HEK293T (cell line): ENCODE measurements around the gene ZNF736.

Source experiments
- CTCF ChIA-PET: fragments of 350-600 bp; formaldehyde crosslinking; extraction: SDS; loops from one replicate; lab custom pipeline; 2021; ENCODE audit warnings: antibody characterized with exemption, inconsistent platforms; lab: Yijun Ruan, JAX
- POLR2A ChIA-PET: fragments of 350-600 bp; formaldehyde crosslinking; extraction: SDS; loops from one replicate; lab custom pipeline; 2020; ENCODE audit warnings: antibody characterized with exemption, inconsistent platforms; lab: Yijun Ruan, JAX
- DNase-seq: peaks from one replicate; pipeline ENCODE4 v3.0.0; 2012; ENCODE audit warnings: mixed read lengths; ENCODE audit errors: extremely low spot score
- BHLHE40 ChIP-seq: fragments of 450-650 bp; IDR thresholded peaks from 2 replicates; pipeline ENCODE4 v1.6.1; 2016; ENCODE audit warnings: mild to moderate bottlenecking, moderate library complexity, borderline replicate concordance
- CTBP1 ChIP-seq: fragments of 450-650 bp; IDR thresholded peaks from 2 replicates; pipeline ENCODE4 v1.6.1; 2016; ENCODE audit warnings: borderline replicate concordance
- ELF4 ChIP-seq: fragments of 450-650 bp; IDR thresholded peaks from 2 replicates; pipeline ENCODE4 v1.6.1; 2017; ENCODE audit warnings: antibody characterized with exemption
- FOXK2 ChIP-seq: fragments of 450-650 bp; IDR thresholded peaks from 2 replicates; pipeline ENCODE4 v1.6.1; 2016; ENCODE audit warnings: mild to moderate bottlenecking
- NFRKB ChIP-seq: fragments of 450-650 bp; IDR thresholded peaks from 2 replicates; pipeline ENCODE4 v1.6.1; 2016; ENCODE audit warnings: mild to moderate bottlenecking, moderate library complexity
- SP1 ChIP-seq: fragments of 450-650 bp; IDR thresholded peaks from 2 replicates; pipeline ENCODE4 v1.6.1; 2017

The ZNF736 gene

DNA sequence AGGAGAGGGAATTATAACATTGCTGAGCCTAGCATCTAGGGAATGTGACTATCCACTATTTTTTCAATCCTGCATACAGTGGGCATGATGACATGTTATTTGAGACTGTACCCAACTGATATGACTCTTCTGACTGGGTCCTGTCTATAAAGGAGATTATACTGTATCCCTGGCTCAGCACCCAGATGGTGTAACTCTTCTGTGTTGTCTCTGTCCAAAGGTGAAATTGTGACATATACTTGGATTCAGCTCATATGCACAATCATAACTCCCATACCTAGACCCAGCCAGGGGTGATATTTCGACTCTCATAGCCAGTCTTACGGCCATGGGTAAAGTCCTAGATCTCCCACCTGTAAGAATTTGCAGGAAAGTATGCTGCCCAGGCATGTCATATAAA is 59.3 kb downstream of the ZNF736 start:
- DNase-seq = no peak
- CTCF ChIA-PET = no interaction called here
- TF ChIP-seq ELF4 (no peak), SP1 (no peak)

DNA sequence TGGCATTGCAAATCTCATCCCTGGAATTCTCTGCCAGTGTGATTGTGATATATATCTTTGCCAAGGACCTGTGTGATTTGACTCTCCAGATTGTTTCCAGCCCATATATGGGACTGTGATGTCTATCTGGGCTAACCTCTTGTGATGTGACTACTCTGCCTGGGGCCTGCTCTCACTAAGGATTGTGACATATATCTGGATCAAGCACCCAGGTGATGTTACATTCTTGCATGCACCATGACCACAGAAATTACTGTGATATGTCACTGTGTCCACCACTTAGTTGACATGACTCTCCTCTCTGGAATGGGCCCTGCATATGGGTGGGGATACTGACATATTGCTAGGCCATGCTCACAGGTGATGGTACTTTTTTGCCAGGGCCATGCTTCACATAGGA is 86.6 kb downstream of the ZNF736 start:
- CTCF ChIA-PET = no interaction called here
- TF ChIP-seq CTBP1 (no peak), FOXK2 (no peak), SP1 (no peak), BHLHE40 (no peak), NFRKB (no peak)
- POLR2A ChIA-PET = no interaction called here
- DNase-seq = no peak

More for the DNA sequence above, 59.3 kb downstream of the ZNF736 start:
- POLR2A ChIA-PET = no interaction called here
